Thymus (tissue), 11 donors: ENCODE measurements around the gene EML6. TPM values are rescaled to one million over a fixed set of nuclear protein-coding genes. Genes with fewer than 3 reads are reported as not detected.

Experiments used
- DNase-seq, 9 donors: peaks; one replicate each; pipeline ENCODE4 v3.0.0-alpha.2; 2013; ENCODE audit warnings: low spot score in 9 of 9, low read depth in 6 of 9, missing footprints in 1 of 9
- H3K27ac ChIP-seq, 2 donors: one replicate each; pipeline ENCODE4 v1.5.1; 2013; ENCODE audit warnings: control low read depth in 1 of 2, low read depth in 1 of 2, low read length in 1 of 2, mild to moderate bottlenecking in 1 of 2, moderate library complexity in 1 of 2
- H3K27me3 ChIP-seq, 2 donors: one replicate each; pipeline ENCODE4 v1.5.1; 2013; ENCODE audit warnings: low read length in 1 of 2; ENCODE audit not compliant: control insufficient read depth in 2 of 2, insufficient read depth in 1 of 2
- H3K36me3 ChIP-seq, 2 donors: one replicate each; pipeline ENCODE4 v1.5.1; 2013; ENCODE audit warnings: low read length in 1 of 2, mild to moderate bottlenecking in 1 of 2, moderate library complexity in 1 of 2; ENCODE audit not compliant: control insufficient read depth in 2 of 2, insufficient read depth in 2 of 2
- H3K4me1 ChIP-seq, 2 donors: one replicate each; pipeline ENCODE4 v1.5.1; 2013; ENCODE audit warnings: low read length in 2 of 2; ENCODE audit not compliant: control insufficient read depth in 2 of 2, insufficient read depth in 2 of 2
- H3K4me3 ChIP-seq, 2 donors: one replicate each; pipeline ENCODE4 v1.5.1; 2013; ENCODE audit warnings: low read length in 2 of 2, control low read depth in 1 of 2, mild to moderate bottlenecking in 1 of 2
- H3K9me3 ChIP-seq, 2 donors: one replicate each; pipeline ENCODE4 v1.5.1; 2013; ENCODE audit warnings: low read length in 1 of 2, mild to moderate bottlenecking in 1 of 2; ENCODE audit not compliant: control insufficient read depth in 2 of 2, insufficient read depth in 1 of 2
- WGBS: extraction: QIAGEN DNeasy Blood & Tissue Kit; methylation state at CpG from one replicate; pipeline ENCODE4 v1.1.7; 2013; 5-methylcytosine and 5-hydroxymethylcytosine counted together
- polyA plus RNA-seq: library from polyadenylated mRNA; stranded (reverse); fragments of 200-250 nt; gene quantifications from one replicate; pipeline ENCODE4 v1.2.3, GENCODE V29; 2013
- total RNA-seq: library from RNA; stranded (reverse); fragments of 120-200 nt; gene quantifications from one replicate; pipeline ENCODE4 v1.2.4, GENCODE V29; 2013
- donor health status: healthy.

EML6 gene
- total and polyA plus RNA-seq, 2 donors, result 1.2 to 3.4 TPM

DNA sequence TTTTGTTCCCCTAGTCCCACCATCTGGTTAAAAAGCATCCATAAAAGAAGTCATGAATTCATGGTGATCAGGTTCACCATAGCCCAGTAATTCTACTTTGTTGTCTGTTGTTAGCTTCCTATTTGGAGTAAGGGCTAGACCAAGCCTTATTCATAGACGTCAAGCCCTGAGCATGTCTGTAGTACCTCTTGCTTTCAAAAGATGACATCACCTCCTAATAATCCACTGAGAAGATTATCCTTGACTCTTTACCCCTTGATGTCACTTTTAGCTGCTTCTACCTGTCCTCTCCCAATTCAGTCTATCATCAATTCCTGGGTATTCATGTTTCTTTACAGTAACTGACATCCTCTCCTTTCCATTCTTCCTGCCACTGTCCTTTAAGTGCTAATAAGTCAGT lies 90.1 kb downstream of the EML6 start:
- Histone ChIP-seq H3K27me3 (no peaks in the 10 kb centered on the region), H3K4me1 (no peaks in the 10 kb centered on the region), H3K36me3 (no peaks in the 10 kb centered on the region), H3K4me3 (no peak overlapping the region), H3K9me3 (no peaks in the 10 kb centered on the region), H3K27ac (no peak overlapping the region)
- DNase-seq, result no peak
- WGBS, result 100% methylated on average over 1 of the region's 1 CpG

GRCh38 chr2:54814389-54815147 lies 91.1 kb downstream of the EML6 start:
- no peak for DNase-seq
- no peaks in the 10 kb centered on the region for H3K9me3 ChIP-seq
- H3K27me3 ChIP-seq, result no peaks in the 10 kb centered on the region
- H3K4me1 ChIP-seq, result no peaks in the 10 kb centered on the region
- H3K4me3 ChIP-seq, result no peak overlapping the region
- no peaks in the 10 kb centered on the region for H3K36me3 ChIP-seq
- H3K27ac ChIP-seq, result no peak overlapping the region
- 96% methylated on average over 9 of the region's 9 CpGs for WGBS

- 97% methylated on average over 1 of the region's 1 CpG for WGBS
- Histone ChIP-seq H3K36me3 (no peaks in the 10 kb centered on the region), H3K27ac (no peak overlapping the region), H3K9me3 (no peaks in the 10 kb centered on the region), H3K4me3 (no peak overlapping the region), H3K4me1 (no peaks in the 10 kb centered on the region), H3K27me3 (no peaks in the 10 kb centered on the region)
- no peak for DNase-seq
Observed at GRCh38 chr2:54815148-54815539, 91.7 kb downstream of the EML6 start.

DNA sequence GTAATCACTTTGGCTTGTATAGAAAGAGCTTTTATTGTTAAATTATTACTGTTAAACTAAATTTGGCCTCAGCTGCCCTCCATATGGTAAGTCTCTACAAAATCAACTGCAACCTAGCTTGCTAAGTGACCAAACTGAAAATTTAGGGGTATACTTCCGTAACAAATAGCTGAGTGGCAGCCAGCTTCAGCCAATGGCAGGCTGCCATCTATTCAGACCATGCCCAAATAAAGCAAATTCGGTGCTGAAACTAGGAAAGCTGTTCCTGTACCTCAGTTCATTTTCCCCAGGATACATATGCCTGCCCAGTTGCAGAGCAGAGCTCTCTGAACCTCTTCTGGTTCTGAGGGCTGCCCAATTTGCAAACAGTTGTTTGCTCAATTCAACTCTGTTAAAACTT lies 94.8 kb downstream of the EML6 start:
- WGBS, result 96% methylated on average over 2 of the region's 2 CpGs
- no peak for DNase-seq
- Histone ChIP-seq H3K36me3 (no peaks in the 10 kb centered on the region), H3K27me3 (no peaks in the 10 kb centered on the region), H3K4me3 (no peak overlapping the region), H3K9me3 (no peaks in the 10 kb centered on the region), H3K27ac (no peak overlapping the region), H3K4me1 (no peaks in the 10 kb centered on the region)

GRCh38 chr2:54820558-54820957 lies 97.1 kb downstream of the EML6 start:
- WGBS, result 95% methylated on average over 3 of the region's 3 CpGs
- no peak for DNase-seq
- no peaks in the 10 kb centered on the region for H3K36me3 ChIP-seq
- no peaks in the 10 kb centered on the region for H3K4me1 ChIP-seq
- no peak overlapping the region for H3K27ac ChIP-seq
- no peaks in the 10 kb centered on the region for H3K9me3 ChIP-seq
- H3K4me3 ChIP-seq, result no peak overlapping the region
- H3K27me3 ChIP-seq, result no peaks in the 10 kb centered on the region

GRCh38 chr2:54824567-54824966 lies 101.1 kb downstream of the EML6 start:
- no peak for DNase-seq
- Histone ChIP-seq H3K36me3 (no peaks in the 10 kb centered on the region), H3K27me3 (no peaks in the 10 kb centered on the region), H3K4me3 (no peak overlapping the region), H3K4me1 (no peaks in the 10 kb centered on the region), H3K27ac (no peak overlapping the region), H3K9me3 (no peaks in the 10 kb centered on the region)
- 97% methylated on average over 4 of the region's 4 CpGs for WGBS

GRCh38 chr2:54830546-54830945 lies 107.1 kb downstream of the EML6 start:
- no peak overlapping the region for H3K27ac ChIP-seq
- H3K36me3 ChIP-seq, result no peaks in the 10 kb centered on the region
- WGBS, result 97% methylated on average over 8 of the region's 8 CpGs
- no peaks in the 10 kb centered on the region for H3K4me1 ChIP-seq
- no peaks in the 10 kb centered on the region for H3K9me3 ChIP-seq
- H3K4me3 ChIP-seq, result no peak overlapping the region
- H3K27me3 ChIP-seq, result no peaks in the 10 kb centered on the region
- no peak for DNase-seq

- Histone ChIP-seq H3K36me3 (no peaks in the 10 kb centered on the region), H3K27ac (no peak overlapping the region), H3K4me3 (no peak overlapping the region), H3K4me1 (no peaks in the 10 kb centered on the region), H3K27me3 (no peaks in the 10 kb centered on the region), H3K9me3 (no peaks in the 10 kb centered on the region)
- WGBS, result 97% methylated on average over 9 of the region's 9 CpGs
- no peak for DNase-seq
Observed at GRCh38 chr2:54831480-54831879, 108.0 kb downstream of the EML6 start.

DNA sequence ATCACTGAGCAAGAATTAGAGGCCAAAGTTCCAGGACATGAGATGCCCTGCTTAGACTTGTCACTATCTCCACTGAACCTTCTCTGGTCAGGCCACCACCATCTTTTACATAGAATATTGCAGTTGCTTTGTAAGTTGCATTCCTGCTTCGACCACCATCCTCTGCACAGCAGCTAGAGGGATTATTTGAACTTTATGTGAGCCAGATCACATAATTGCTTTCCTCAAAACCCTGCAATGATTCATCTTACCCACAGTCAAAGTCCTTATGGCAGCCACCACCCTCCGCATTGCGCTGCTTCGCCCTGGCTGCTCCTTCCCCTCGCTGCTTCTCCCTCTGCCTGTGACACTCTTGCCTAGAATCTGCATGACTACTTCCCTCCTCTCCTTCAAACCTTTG lies 111.3 kb downstream of the EML6 start:
- no peak for DNase-seq
- no peaks in the 10 kb centered on the region for H3K27me3 ChIP-seq
- no peaks in the 10 kb centered on the region for H3K9me3 ChIP-seq
- 98% methylated on average over 5 of the region's 5 CpGs for WGBS
- H3K27ac ChIP-seq, result no peak overlapping the region
- H3K4me3 ChIP-seq, result no peak overlapping the region
- H3K36me3 ChIP-seq, result no peaks in the 10 kb centered on the region
- H3K4me1 ChIP-seq, result no peaks in the 10 kb centered on the region
